COR-L47 (cell line): ENCODE data around the gene DHPS.

Experiments used
- DNase-seq: peaks from one replicate; lab custom pipeline; 2025; lab: John Stamatoyannopoulos, UW

Gene DHPS

GRCh38 chr19:12675399-12675798 is 6.3 kb downstream of the DHPS start:
- no peak for DNase-seq

GRCh38 chr19:12672744-12673143 is 8.9 kb downstream of the DHPS start:
- no peak for DNase-seq

GRCh38 chr19:12670159-12670928 is 11.3 kb downstream of the DHPS start:
- no peak for DNase-seq

- peak; percentile 65 for DNase-seq
These were observed 12.2 kb downstream of the DHPS start for GRCh38 chr19:12669270-12670158.

GRCh38 chr19:12668932-12669269 is 12.8 kb downstream of the DHPS start:
- DNase-seq, result no peak

GRCh38 chr19:12668346-12668745 is 13.3 kb downstream of the DHPS start:
- no peak for DNase-seq

- DNase-seq, result no peak
These were observed 13.9 kb downstream of the DHPS start for GRCh38 chr19:12667731-12668302.

- DNase-seq, result peak; percentile 33
These were observed 15.2 kb downstream of the DHPS start, which contains the start of the genes MAN2B1 and WDR83 for GRCh38 chr19:12666265-12667048. MAN2B1 (minus strand) TSS chr19:12666742; CDS start chr19:12666701, 41 bp downstream. WDR83 (plus strand) TSS chr19:12666807; CDS start chr19:12669791, 2,984 bp downstream.

GRCh38 chr19:12665671-12666264 is 15.9 kb downstream of the DHPS start:
- no peak for DNase-seq

GRCh38 chr19:12665281-12665573 is 16.5 kb downstream of the DHPS start:
- DNase-seq, result no peak

GRCh38 chr19:12664406-12665280 is 17.0 kb downstream of the DHPS start:
- no peak for DNase-seq

- DNase-seq, result no peak
These were observed 20.7 kb downstream of the DHPS start for GRCh38 chr19:12660980-12661379.

GRCh38 chr19:12657966-12658365 is 23.7 kb downstream of the DHPS start:
- DNase-seq, result no peak

- no peak for DNase-seq
These were observed 24.6 kb downstream of the DHPS start for GRCh38 chr19:12656899-12657571.

GRCh38 chr19:12655546-12655945 is 26.1 kb downstream of the DHPS start:
- no peak for DNase-seq

- DNase-seq, result no peak
These were observed 29.5 kb downstream of the DHPS start for GRCh38 chr19:12652219-12652618.

GRCh38 chr19:12649941-12650340 is 31.7 kb downstream of the DHPS start:
- DNase-seq, result no peak

- DNase-seq, result no peak
These were observed 33.6 kb downstream of the DHPS start for GRCh38 chr19:12648088-12648487.

GRCh38 chr19:12647490-12648071 is 34.1 kb downstream of the DHPS start:
- no peak for DNase-seq

GRCh38 chr19:12647047-12647446 is 34.6 kb downstream of the DHPS start:
- no peak for DNase-seq
